Measurements from ENCODE around the gene CCDC15.

Gene CCDC15

DNA sequence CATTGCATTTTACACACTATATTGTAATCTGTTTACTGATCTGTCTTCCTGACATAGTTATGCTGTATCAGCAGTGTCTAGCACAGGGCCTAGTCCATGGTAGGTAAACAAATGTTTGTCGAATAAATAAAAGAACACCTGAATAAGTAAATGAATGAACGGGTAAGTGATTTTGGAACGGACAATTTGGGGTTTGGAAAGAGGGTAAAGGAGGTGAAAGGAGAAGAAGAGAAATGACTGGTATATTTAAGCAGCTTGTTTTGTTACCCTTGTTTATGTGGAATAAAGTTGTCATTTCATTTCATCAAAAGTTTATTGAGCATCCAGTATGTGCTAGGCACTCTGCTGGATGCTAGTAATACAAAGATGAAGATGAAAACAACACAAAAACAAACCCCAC is 35.1 kb upstream of the CCDC15 start, which contains the start of gene HEPN1:
HEPN1 (plus strand) TSS at position 301 of the 400 bp plus-strand sequence.
- TF ChIP-seq, protein P1, sequence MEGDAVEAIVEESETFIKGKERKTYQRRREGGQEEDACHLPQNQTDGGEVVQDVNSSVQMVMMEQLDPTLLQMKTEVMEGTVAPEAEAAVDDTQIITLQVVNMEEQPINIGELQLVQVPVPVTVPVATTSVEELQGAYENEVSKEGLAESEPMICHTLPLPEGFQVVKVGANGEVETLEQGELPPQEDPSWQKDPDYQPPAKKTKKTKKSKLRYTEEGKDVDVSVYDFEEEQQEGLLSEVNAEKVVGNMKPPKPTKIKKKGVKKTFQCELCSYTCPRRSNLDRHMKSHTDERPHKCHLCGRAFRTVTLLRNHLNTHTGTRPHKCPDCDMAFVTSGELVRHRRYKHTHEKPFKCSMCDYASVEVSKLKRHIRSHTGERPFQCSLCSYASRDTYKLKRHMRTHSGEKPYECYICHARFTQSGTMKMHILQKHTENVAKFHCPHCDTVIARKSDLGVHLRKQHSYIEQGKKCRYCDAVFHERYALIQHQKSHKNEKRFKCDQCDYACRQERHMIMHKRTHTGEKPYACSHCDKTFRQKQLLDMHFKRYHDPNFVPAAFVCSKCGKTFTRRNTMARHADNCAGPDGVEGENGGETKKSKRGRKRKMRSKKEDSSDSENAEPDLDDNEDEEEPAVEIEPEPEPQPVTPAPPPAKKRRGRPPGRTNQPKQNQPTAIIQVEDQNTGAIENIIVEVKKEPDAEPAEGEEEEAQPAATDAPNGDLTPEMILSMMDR (IDR thresholded peaks at IDR 0.05; ENCODE audit: poor library complexity, severe bottlenecking): no peak
- Histone ChIP-seq H3K27me3 (ENCODE audit: insufficient read depth, poor library complexity, severe bottlenecking) (no peaks in the 10 kb centered on the region), H3K9me3 (ENCODE audit: severe bottlenecking) (no peaks in the 10 kb centered on the region), H3K36me3 (ENCODE audit: low read depth) (no peaks in the 10 kb centered on the region), H3K4me1 (ENCODE audit: insufficient read depth, poor library complexity, severe bottlenecking) (no peaks in the 10 kb centered on the region), H3K27ac (ENCODE audit: poor library complexity, severe bottlenecking) (no peak within 1 kb of the TSS), H3K4me3 (ENCODE audit: severe bottlenecking) (no peak within 1 kb of the TSS)
- no peak for ATAC-seq (ENCODE audit: low read depth)
- DNase-seq (ENCODE audit: low spot score): no peak

DNA sequence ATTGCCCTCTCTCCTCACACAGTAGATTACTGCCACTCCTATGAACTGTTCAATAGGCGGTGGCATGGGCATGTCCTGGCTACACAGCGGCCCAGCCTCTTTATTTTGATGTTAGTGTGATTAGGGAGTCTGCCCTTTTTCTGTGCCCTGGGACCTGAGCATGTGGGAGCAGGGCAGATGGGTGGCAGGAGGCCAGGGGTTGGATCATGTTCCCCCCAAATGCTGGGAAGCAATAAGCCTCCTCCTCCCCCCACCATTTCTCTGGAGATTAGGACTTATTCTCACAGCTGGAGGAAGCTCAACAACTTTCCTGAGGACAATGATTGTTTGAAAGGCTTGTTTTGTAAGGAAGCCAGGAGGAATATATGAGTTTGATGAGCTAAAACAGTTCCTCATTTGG is 34.1 kb upstream of the CCDC15 start:
- no peak overlapping the region for H3K27ac ChIP-seq (ENCODE audit: poor library complexity, severe bottlenecking)
- TF ChIP-seq, protein P1 (IDR thresholded peaks at IDR 0.05; ENCODE audit: poor library complexity, severe bottlenecking): no peak
- H3K27me3 ChIP-seq (ENCODE audit: insufficient read depth, poor library complexity, severe bottlenecking): no peaks in the 10 kb centered on the region
- no peak; the same call in 2 of the 3 replicates for ATAC-seq (ENCODE audit: low read depth)
- no peak overlapping the region for H3K4me3 ChIP-seq (ENCODE audit: severe bottlenecking)
- no peaks in the 10 kb centered on the region for H3K36me3 ChIP-seq (ENCODE audit: low read depth)
- no peaks in the 10 kb centered on the region for H3K4me1 ChIP-seq (ENCODE audit: insufficient read depth, poor library complexity, severe bottlenecking)
- no peaks in the 10 kb centered on the region for H3K9me3 ChIP-seq (ENCODE audit: severe bottlenecking)
- no peak for DNase-seq (ENCODE audit: low spot score)

DNA sequence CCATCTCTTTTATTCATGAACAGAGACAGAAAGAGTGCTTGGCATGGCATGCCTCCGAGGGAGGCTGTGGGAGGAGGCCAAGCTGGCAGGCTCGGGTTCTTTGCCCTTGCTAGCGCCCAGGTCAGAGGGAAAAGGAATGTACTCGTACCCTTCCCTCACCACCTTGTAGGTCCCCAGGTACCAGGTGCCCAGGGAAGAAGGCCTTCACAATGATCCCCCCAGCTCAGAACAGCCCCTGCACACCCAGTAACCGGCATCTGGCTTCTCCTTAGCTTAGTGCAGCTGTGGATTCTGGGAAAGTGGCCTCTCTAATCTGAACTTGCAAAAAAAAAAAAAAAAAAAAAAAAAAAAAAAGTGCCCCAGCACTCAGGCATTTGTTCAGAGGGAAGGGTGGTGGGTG is 33.6 kb upstream of the CCDC15 start:
- no peaks in the 10 kb centered on the region for H3K4me1 ChIP-seq (ENCODE audit: insufficient read depth, poor library complexity, severe bottlenecking)
- DNase-seq (ENCODE audit: low spot score) (no peak), ATAC-seq (ENCODE audit: low read depth) (no peak)
- no peaks in the 10 kb centered on the region for H3K36me3 ChIP-seq (ENCODE audit: low read depth)
- H3K9me3 ChIP-seq (ENCODE audit: severe bottlenecking): no peaks in the 10 kb centered on the region
- H3K27ac ChIP-seq (ENCODE audit: poor library complexity, severe bottlenecking): no peak overlapping the region
- H3K4me3 ChIP-seq (ENCODE audit: severe bottlenecking): no peak overlapping the region
- H3K27me3 ChIP-seq (ENCODE audit: insufficient read depth, poor library complexity, severe bottlenecking): no peaks in the 10 kb centered on the region
- TF ChIP-seq, protein P1 (IDR thresholded peaks at IDR 0.05; ENCODE audit: poor library complexity, severe bottlenecking): no peak

DNA sequence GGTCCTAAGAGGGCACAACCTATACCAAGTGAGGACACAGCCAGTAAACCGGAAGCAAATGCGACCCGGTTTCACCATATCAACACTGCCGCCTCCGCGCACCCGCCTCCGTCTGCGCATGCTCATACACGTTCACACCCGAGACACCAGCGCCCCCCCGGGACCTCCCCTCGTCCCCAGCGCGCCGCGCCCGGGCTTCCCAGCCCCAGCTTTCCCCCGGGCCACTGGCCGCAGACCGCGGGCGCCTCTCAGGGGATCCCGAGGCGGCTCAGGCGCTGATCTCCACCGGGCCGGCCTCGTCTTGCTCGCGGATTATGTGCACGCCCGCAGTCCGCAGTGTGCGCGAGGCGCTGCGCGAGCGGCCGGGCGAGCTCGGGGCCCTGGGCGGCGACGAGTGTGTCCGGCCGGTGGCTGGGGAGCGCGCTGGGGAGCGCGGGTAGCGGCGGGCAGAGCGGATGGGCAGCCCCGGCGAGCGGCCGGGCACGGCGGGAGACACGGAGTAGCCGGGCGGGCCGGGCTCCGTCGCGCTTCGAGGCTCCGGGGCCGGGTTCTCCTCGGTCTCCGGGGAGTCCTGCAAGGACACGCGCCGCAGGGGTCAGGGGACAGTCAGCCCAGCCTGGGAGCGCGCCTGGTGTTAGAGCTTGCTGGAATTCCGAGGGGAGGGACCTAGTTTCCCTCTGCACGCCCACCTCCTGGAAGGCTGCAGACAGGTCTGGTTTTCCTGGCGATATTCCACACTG is 33.0 kb upstream of the CCDC15 start:
- ATAC-seq (ENCODE audit: low read depth) (peak; percentile 50; the same call in 2 of the 3 replicates), DNase-seq (ENCODE audit: low spot score) (no peak)
- H3K4me1 ChIP-seq (ENCODE audit: insufficient read depth, poor library complexity, severe bottlenecking): no peaks in the 10 kb centered on the region
- TF ChIP-seq, protein P1 (IDR thresholded peaks at IDR 0.05; ENCODE audit: poor library complexity, severe bottlenecking): peak; percentile 4
- H3K9me3 ChIP-seq (ENCODE audit: severe bottlenecking): no peaks in the 10 kb centered on the region
- peak overlapping the region; percentile 16 for H3K4me3 ChIP-seq (ENCODE audit: severe bottlenecking)
- H3K27ac ChIP-seq (ENCODE audit: poor library complexity, severe bottlenecking): no peak overlapping the region
- H3K36me3 ChIP-seq (ENCODE audit: low read depth): no peaks in the 10 kb centered on the region
- H3K27me3 ChIP-seq (ENCODE audit: insufficient read depth, poor library complexity, severe bottlenecking): no peaks in the 10 kb centered on the region

DNA sequence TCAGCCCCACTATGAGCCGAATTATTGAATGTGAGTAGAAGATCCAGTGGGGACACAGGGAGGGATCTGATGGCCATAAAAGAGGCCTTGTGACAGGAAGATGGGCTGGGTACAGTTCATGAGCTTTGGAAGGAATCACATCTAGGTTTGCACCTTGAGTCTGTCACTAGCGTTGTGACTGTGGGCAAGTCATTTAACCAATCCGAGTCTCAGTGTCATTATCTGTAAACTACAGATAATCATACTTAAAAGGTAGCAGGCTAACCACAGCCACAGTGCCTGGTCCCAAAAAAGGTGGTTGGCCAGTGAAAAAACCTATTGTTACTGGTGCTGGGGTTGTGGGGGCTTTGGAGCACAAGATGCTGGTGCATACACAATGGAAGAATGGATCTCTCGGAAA is 31.2 kb upstream of the CCDC15 start:
- TF ChIP-seq, protein P1 (IDR thresholded peaks at IDR 0.05; ENCODE audit: poor library complexity, severe bottlenecking): no peak
- DNase-seq (ENCODE audit: low spot score) (no peak), ATAC-seq (ENCODE audit: low read depth) (no peak)
- no peaks in the 10 kb centered on the region for H3K27me3 ChIP-seq (ENCODE audit: insufficient read depth, poor library complexity, severe bottlenecking)
- no peaks in the 10 kb centered on the region for H3K36me3 ChIP-seq (ENCODE audit: low read depth)
- H3K4me3 ChIP-seq (ENCODE audit: severe bottlenecking): no peak overlapping the region
- no peaks in the 10 kb centered on the region for H3K9me3 ChIP-seq (ENCODE audit: severe bottlenecking)
- no peaks in the 10 kb centered on the region for H3K4me1 ChIP-seq (ENCODE audit: insufficient read depth, poor library complexity, severe bottlenecking)
- no peak overlapping the region for H3K27ac ChIP-seq (ENCODE audit: poor library complexity, severe bottlenecking)
